Omental fat pad (tissue), 4 donors: ENCODE measurements around the gene TPRX1. TPM values are rescaled to one million over a fixed set of nuclear protein-coding genes. Genes with fewer than 3 reads are reported as not detected.
"Not testable (repeated sequence)": the region's sequence is repeated elsewhere in the genome, so short reads cannot be mapped to it uniquely, and the experiment has no call there.

Experiments
- ATAC-seq: fragments of 150-250 bp; one replicate; pipeline ENCODE4 v1.9.1; 2016; ENCODE audit warnings: mild to moderate bottlenecking, moderate library complexity; ENCODE audit not compliant: low FRiP score
- DNase-seq: peaks from one replicate; pipeline ENCODE4 v3.0.0-alpha.2; 2019; ENCODE audit warnings: low spot score
- total RNA-seq, 4 donors: library from RNA; depleted of rRNA; stranded (reverse); fragments of >200 nt; gene quantifications; one replicate each; pipeline ENCODE4 v1.1.0, GENCODE V29; 2016
- TF ChIP-seq, protein P1 (sequence below), 3 donors: fragments of 450-650 bp; IDR thresholded peaks; one replicate each; pipeline ENCODE4 v1.5.1; 2016 to 2017; ENCODE audit warnings: antibody characterized with exemption in 3 of 3, mild to moderate bottlenecking in 3 of 3, moderate library complexity in 2 of 3

Gene TPRX1
- total RNA-seq, 4 donors from 2014 or later: not detected

DNA sequence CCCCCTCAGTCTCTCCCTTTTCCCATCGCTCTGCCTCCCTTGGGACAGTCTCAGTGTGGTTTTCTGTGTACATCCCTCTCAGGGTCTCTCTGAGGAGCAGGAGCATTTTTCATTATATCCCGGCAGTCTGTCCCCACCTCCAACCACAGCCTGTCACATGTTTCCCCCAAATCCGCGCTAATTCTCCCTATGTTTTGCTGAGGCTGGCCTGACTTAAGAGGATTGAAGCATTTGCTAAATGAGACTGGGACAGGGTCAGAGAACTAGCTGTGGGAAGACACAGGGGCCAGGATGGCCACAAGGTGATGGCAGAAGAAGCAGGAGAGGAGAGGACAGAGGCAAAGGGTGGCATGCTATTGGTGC lies 5.5 kb downstream of the TPRX1 start:
- DNase-seq (no peak), ATAC-seq (no peak)
- TF ChIP-seq, protein P1, sequence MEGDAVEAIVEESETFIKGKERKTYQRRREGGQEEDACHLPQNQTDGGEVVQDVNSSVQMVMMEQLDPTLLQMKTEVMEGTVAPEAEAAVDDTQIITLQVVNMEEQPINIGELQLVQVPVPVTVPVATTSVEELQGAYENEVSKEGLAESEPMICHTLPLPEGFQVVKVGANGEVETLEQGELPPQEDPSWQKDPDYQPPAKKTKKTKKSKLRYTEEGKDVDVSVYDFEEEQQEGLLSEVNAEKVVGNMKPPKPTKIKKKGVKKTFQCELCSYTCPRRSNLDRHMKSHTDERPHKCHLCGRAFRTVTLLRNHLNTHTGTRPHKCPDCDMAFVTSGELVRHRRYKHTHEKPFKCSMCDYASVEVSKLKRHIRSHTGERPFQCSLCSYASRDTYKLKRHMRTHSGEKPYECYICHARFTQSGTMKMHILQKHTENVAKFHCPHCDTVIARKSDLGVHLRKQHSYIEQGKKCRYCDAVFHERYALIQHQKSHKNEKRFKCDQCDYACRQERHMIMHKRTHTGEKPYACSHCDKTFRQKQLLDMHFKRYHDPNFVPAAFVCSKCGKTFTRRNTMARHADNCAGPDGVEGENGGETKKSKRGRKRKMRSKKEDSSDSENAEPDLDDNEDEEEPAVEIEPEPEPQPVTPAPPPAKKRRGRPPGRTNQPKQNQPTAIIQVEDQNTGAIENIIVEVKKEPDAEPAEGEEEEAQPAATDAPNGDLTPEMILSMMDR (IDR thresholded peaks at IDR 0.05): no peak

DNA sequence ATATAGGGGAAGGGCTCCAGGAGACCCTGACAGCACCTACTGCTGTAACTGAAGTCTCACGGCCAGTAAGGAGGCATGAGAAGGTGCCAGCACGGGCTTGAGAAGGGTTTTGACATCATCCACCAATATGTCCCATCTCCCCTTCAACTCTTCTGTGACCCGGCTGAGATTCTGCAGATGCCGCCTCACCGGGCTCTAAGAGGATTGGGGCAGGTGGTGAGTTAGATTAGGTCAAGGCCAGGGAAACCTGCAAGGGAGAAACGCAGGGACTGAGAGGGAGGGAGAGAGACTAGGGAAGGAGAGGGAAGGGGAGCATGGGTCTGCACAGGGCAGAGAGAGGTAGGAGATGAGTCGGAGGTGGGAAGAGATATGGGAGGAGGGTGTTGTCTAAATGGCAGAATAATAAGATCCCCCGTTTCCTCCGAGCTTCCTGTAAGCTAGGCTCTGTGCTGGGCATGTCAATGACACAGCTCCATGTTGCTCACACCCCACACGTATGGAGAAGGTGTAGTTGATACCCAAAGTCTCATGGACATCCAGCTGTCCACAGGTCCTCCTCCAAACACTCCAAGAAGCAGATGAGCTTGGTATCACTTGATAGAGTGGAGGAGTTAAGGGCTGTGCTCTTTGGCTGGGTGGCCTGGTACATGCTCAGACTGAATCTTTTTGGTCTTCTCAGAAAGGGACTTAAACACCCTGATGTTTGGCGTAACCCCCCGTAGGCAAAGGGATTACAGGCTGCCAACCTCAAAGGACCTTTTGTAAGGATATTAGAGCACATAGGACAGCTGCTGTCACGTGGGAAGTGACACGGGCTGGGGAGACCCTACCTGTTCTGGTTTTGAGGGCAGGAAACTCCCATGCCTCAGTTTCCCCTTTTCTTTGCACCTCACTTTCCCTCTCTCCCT lies 6.1 kb downstream of the TPRX1 start:
- TF ChIP-seq, protein P1 (IDR thresholded peaks at IDR 0.05): no peak
- DNase-seq (no peak), ATAC-seq (no peak)

DNA sequence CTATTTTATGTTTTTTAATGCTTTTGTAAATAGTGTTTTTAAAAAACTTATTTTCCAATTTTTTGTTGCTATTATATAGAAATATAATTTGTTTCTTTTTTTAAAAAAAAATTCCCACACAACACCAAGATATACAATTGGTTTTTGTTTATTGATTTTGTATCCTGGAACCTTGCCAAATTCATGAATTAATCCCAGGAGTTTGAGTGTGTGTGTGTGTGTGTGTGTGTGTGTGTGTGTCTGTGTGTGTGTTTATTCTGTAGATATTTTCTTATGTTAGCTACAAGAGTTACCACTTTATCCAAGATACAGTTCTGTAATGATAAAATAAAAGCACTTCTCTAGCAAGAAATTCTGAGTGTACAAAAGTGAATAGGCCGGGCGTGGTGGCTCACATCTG lies 7.6 kb downstream of the TPRX1 start:
- TF ChIP-seq, protein P1 (IDR thresholded peaks at IDR 0.05): no peak
- no peak for DNase-seq
- ATAC-seq: no peak

- no peak for ATAC-seq
- TF ChIP-seq, protein P1 (IDR thresholded peaks at IDR 0.05): no peak
- DNase-seq: no peak
These were observed 9.8 kb downstream of the TPRX1 start for GRCh38 chr19:47794526-47794925.

DNA sequence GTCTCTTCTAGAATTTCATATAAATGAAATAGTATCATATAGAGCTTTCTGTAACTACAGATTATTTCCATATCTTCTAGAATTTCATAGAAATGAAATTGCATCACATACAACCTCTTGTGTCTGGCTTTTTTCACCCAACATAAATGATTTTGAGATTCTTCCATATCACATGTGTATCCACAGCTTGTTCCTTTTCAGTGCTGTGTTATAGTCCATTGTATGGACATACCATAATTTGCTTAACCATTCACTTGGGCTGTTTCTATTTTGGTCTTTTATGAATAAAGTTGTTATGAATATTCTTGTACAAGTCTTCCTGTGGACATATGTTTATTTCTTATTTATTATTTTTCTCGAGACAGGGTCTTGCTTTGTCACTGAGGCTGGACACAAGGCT lies 11.7 kb downstream of the TPRX1 start:
- ATAC-seq (no peak), DNase-seq (no peak)
- TF ChIP-seq, protein P1 (IDR thresholded peaks at IDR 0.05): no peak

DNA sequence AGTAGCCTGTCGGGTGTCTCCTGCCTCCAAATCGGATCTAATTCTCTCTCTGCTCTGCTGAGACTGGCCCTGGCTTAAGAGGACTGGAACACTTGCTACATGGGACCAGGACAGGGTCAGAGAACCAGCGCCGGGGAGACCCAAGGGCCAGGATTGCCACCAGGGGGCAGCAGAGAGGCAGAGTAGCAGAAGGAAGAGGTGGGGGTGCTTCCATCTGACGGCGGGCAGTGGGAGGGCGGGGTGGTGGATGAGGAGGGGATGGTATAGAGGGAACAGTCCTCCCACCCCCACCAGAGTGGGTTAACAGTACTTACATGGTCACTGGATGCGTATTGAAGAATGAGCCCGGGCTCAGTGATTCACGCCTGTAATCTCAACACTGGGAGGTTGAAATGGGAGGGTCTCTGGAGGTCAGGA lies 13.9 kb downstream of the TPRX1 start:
- TF ChIP-seq, protein P1 (IDR thresholded peaks at IDR 0.05): peak in 1 of 3 donors; percentile 60
- peak; percentile 64 for ATAC-seq
- DNase-seq: peak; percentile 97

- ATAC-seq: not testable (repeated sequence)
These were observed 14.5 kb downstream of the TPRX1 start for GRCh38 chr19:47789811-47790210.

DNA sequence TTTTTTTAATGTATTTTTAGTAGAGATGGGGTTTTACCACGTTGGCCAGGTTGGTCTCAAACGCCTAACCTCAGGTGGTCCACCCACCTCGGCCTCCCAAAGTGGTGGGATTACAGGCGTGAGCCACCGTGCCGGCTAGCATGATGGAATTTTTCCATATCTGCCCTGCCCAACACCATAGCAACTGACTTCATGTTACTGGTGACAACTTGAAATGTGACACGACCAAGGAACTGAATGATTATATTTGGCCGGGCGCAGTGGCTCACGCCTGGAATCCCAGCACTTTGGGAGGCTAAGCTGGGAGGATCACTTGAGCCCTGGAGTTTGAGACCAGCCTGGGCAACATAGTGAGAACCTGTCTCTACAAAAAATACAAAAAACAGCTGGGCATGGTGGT lies 17.0 kb downstream of the TPRX1 start:
- not testable (repeated sequence) for DNase-seq, ATAC-seq

More at GRCh38 chr19:47789811-47790210, 14.5 kb downstream of the TPRX1 start:
- DNase-seq: not testable (repeated sequence)
